RWPE2 (cell line): ENCODE results near the gene RASGRF2.
A peak's percentile ranks its signal among the peaks of the same experiment; 100 is the strongest.

Experiments
- ATAC-seq: fragments of 200-7000 bp; cut with Tn5 transposase; 3 replicates; pipeline ENCODE4 v1.9.1; 2021; ENCODE audit warnings: low read depth
- DNase-seq: peaks from one replicate; pipeline ENCODE4 v3.0.0-alpha.2; 2020; ENCODE audit warnings: low spot score
- H3K27ac ChIP-seq: fragments of 450-650 bp; 2 replicates; pipeline ENCODE4 v1.5.1; 2017; ENCODE audit warnings: mild to moderate bottlenecking; ENCODE audit not compliant: poor library complexity, severe bottlenecking
- H3K27me3 ChIP-seq: fragments of 250-450 bp; sonication (Bioruptor Pico); 2 replicates; pipeline ENCODE4 v1.5.1; 2021; ENCODE audit warnings: mild to moderate bottlenecking, moderate library complexity; ENCODE audit not compliant: insufficient read depth, poor library complexity, severe bottlenecking
- H3K36me3 ChIP-seq: fragments of 250-450 bp; sonication (Bioruptor Pico); 2 replicates; pipeline ENCODE4 v1.5.1; 2020; ENCODE audit warnings: low read depth, mild to moderate bottlenecking, moderate library complexity
- H3K4me1 ChIP-seq: fragments of 250-450 bp; sonication (Bioruptor Pico); 2 replicates; pipeline ENCODE4 v1.5.1; 2021; ENCODE audit warnings: mild to moderate bottlenecking, moderate library complexity; ENCODE audit not compliant: insufficient read depth, poor library complexity, severe bottlenecking
- H3K4me3 ChIP-seq: fragments of 250-450 bp; sonication (Bioruptor Pico); 2 replicates; pipeline ENCODE4 v1.5.1; 2021; ENCODE audit warnings: mild to moderate bottlenecking, moderate library complexity; ENCODE audit not compliant: severe bottlenecking
- H3K9me3 ChIP-seq: fragments of 250-450 bp; sonication (Bioruptor Pico); 2 replicates; pipeline ENCODE4 v1.5.1; 2021; ENCODE audit warnings: mild to moderate bottlenecking, moderate library complexity; ENCODE audit not compliant: severe bottlenecking
- TF ChIP-seq, protein P1 (sequence below): fragments of 450-650 bp; IDR thresholded peaks from one replicate; pipeline ENCODE4 v1.5.1; 2017; ENCODE audit warnings: mild to moderate bottlenecking, moderate library complexity; ENCODE audit not compliant: poor library complexity, severe bottlenecking

RASGRF2 gene

DNA sequence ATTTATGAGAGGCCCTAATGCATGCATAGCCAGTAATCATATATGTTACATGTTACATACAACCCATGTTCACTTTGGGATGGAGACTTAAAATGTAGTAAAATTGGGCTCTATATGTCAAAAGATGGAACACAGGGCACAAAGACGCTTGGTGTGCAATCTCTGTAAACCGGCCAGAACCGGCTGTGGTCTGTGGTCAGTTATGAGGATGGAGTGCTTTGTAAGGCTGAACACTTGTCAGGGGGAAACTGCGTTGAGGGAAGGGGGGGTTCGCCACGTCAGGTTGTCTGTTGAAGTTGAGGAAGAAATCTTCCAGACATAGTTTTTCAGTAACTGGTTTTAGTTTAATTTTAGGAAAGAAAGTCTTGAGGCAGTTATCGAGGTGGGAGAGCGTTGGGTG lies 270.3 kb downstream of the RASGRF2 start:
- Histone ChIP-seq H3K27me3 (no peaks in the 10 kb centered on the region), H3K36me3 (no peaks in the 10 kb centered on the region), H3K27ac (no peak overlapping the region), H3K4me3 (no peak overlapping the region), H3K9me3 (no peaks in the 10 kb centered on the region), H3K4me1 (no peaks in the 10 kb centered on the region)
- DNase-seq (no peak), ATAC-seq (no peak)
- TF ChIP-seq, protein P1, sequence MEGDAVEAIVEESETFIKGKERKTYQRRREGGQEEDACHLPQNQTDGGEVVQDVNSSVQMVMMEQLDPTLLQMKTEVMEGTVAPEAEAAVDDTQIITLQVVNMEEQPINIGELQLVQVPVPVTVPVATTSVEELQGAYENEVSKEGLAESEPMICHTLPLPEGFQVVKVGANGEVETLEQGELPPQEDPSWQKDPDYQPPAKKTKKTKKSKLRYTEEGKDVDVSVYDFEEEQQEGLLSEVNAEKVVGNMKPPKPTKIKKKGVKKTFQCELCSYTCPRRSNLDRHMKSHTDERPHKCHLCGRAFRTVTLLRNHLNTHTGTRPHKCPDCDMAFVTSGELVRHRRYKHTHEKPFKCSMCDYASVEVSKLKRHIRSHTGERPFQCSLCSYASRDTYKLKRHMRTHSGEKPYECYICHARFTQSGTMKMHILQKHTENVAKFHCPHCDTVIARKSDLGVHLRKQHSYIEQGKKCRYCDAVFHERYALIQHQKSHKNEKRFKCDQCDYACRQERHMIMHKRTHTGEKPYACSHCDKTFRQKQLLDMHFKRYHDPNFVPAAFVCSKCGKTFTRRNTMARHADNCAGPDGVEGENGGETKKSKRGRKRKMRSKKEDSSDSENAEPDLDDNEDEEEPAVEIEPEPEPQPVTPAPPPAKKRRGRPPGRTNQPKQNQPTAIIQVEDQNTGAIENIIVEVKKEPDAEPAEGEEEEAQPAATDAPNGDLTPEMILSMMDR = no peak

DNA sequence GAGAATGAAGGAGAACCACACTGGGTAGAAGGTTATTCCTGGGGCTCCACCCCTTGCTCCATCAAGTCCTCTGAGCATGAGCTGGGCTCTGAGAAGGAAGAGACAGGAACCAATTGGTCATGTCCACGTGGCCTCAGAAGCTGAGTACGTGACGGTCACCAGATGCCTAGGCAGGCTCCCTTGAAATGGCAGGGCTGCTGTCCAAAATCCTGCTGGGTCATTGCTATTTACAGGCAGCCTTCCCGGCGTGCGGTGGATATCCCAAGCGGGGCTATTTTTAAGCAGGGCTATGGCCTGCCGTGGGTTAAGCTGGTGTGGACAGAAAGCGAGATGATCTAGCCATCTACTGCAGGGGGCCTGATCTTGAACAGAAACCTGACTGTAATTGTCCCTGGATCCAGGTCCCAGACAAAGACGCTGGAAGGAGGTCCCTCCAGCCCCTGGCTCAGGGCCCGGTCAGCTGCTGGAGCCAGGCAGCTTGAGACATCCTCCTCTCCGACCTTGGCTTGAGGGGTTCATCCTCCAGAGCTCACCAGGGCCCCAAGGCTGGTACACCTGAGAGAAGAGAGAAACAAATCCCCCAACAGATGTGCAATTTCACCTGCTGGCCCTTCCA lies 272.4 kb downstream of the RASGRF2 start:
- ATAC-seq (no peak), DNase-seq (no peak)
- H3K27me3 ChIP-seq = no peaks in the 10 kb centered on the region
- H3K4me3 ChIP-seq = no peak overlapping the region
- H3K27ac ChIP-seq = no peak overlapping the region
- no peaks in the 10 kb centered on the region for H3K9me3 ChIP-seq
- no peaks in the 10 kb centered on the region for H3K36me3 ChIP-seq
- H3K4me1 ChIP-seq = no peaks in the 10 kb centered on the region
- TF ChIP-seq, protein P1 = no peak

DNA sequence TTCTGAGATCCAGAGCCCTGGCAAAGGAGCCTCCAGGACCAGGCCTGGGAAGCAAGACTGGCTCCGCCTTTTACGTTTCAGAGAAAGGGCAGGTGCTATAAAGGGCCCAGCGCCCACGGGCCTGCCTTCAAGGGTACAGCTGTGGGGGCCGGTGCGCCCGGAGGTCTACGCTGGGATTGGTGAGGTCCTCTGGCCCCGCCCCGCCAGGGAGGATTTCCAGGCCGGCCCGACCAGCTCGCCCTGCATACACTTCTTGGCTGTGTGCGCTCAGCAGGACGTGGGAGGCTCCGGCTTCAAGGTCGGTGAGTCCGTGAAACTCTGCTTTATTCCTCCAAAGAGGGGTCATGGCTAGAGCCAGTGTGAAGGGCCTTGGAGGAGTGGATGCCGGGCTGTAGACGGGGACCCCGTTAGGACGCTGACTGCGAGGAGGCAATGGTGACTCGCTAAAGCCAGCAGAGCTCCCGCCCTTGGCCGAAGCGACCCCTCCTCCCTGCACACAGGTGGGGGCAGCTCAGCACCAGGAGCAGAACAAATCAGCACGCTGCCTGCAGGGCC lies 273.0 kb downstream of the RASGRF2 start, which contains the start of gene CKMT2:
CKMT2 (plus strand) TSS at position 243 of the 555 bp plus-strand sequence. CDS start 17,811 bp downstream, outside the sequence.
- H3K27me3 ChIP-seq = no peaks in the 10 kb centered on the region
- no peak within 1 kb of the TSS for H3K27ac ChIP-seq
- 0 out of 3 replicates have a peak, but pooled peaks have one; percentile 8 for ATAC-seq
- no peaks in the 10 kb centered on the region for H3K4me1 ChIP-seq
- TF ChIP-seq, protein P1 = no peak
- H3K36me3 ChIP-seq = no peaks in the 10 kb centered on the region
- no peaks in the 10 kb centered on the region for H3K9me3 ChIP-seq
- no peak within 1 kb of the TSS for H3K4me3 ChIP-seq
- no peak for DNase-seq

DNA sequence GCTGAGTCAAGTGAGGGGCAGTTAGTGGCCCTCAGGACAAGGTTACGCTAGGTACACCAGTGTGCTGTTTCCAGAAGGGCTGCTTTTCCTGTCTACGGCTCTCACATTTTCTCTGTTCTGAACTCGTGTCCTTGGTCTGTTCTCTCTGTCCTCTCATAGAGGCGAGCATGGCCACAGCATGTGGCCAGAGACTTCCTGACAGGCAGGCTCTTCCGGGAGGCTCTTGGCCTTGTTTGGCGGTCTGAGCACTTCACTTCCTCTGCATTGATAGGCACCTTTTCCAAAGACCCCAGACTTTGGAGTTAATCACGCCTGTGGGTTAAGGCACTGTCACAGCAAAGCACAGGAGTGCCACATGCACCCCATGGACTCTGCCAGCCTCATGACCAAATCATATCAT lies 274.1 kb downstream of the RASGRF2 start:
- H3K27ac ChIP-seq = no peak overlapping the region
- DNase-seq (no peak), ATAC-seq (no peak)
- TF ChIP-seq, protein P1 = no peak
- no peaks in the 10 kb centered on the region for H3K36me3 ChIP-seq
- no peaks in the 10 kb centered on the region for H3K4me1 ChIP-seq
- H3K9me3 ChIP-seq = no peaks in the 10 kb centered on the region
- no peak overlapping the region for H3K4me3 ChIP-seq
- no peaks in the 10 kb centered on the region for H3K27me3 ChIP-seq

DNA sequence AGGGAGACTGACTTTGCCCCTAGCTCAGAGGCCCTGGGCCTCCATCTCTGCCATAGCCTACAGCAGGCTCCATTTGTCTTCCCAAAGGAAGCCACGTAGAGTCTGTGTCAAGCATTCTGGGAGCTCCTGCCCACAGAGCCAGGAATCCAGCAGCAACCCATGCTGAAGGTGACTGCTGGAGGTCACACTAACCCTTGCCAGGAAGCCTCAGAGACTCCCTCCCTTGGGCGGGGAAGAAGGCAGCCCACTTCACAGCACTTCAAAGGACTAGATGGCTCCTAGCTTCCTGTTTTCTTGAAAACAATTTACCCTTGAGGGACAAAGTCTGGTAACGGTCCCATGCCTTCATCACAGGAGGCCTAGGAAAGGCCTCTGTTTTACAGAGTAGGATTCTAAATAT lies 274.6 kb downstream of the RASGRF2 start:
- ATAC-seq (no peak), DNase-seq (no peak)
- H3K9me3 ChIP-seq = no peaks in the 10 kb centered on the region
- no peaks in the 10 kb centered on the region for H3K27me3 ChIP-seq
- TF ChIP-seq, protein P1 = no peak
- H3K4me3 ChIP-seq = no peak overlapping the region
- H3K36me3 ChIP-seq = no peaks in the 10 kb centered on the region
- no peaks in the 10 kb centered on the region for H3K4me1 ChIP-seq
- H3K27ac ChIP-seq = no peak overlapping the region
